GM19467 (cell line): ENCODE measurements around the gene TRIM49D2.
"Not testable (repeated sequence)": the region's sequence is repeated elsewhere in the genome, so short reads cannot be mapped to it uniquely, and the experiment has no call there.

Experiments used
- ATAC-seq: cut with Tn5 transposase; IDR thresholded peaks from one replicate; pipeline ENCODE4 v1.9.1; 2021; ENCODE audit warnings: mild to moderate bottlenecking, moderate library complexity; ENCODE audit not compliant: unreplicated experiment

Gene TRIM49D2

GRCh38 chr11:89923764-89924163 lies at the start of gene TRIM49D2:
TRIM49D2 (plus strand) TSS chr11:89924064; CDS start chr11:89926762, 2,698 bp downstream.
- ATAC-seq: not testable (repeated sequence)

- ATAC-seq: not testable (repeated sequence)
These were observed 46.4 kb upstream of the TRIM49D2 start for GRCh38 chr11:89877511-89877910.

GRCh38 chr11:89893245-89893644 lies 30.6 kb upstream of the TRIM49D2 start:
- not testable (repeated sequence) for ATAC-seq

- ATAC-seq: not testable (repeated sequence)
These were observed 23.1 kb upstream of the TRIM49D2 start for GRCh38 chr11:89900809-89901208.

GRCh38 chr11:89922195-89922660 lies 1.6 kb upstream of the TRIM49D2 start, which contains the start of gene TRIM49D1:
TRIM49D1 (minus strand) TSS chr11:89922245; CDS start chr11:89917710, 4,535 bp downstream.
- no peak for ATAC-seq

GRCh38 chr11:89960833-89961232 lies 37.0 kb downstream of the TRIM49D2 start:
- not testable (repeated sequence) for ATAC-seq

- ATAC-seq: not testable (repeated sequence)
These were observed 41.9 kb downstream of the TRIM49D2 start, which contains the start of gene TRIM64 for GRCh38 chr11:89965737-89966136. TRIM64 (plus strand) TSS chr11:89966037; CDS start chr11:89968504, 2,467 bp downstream.
